Endothelial cell (in vitro differentiated cells): ENCODE measurements around the gene BTBD1. TPM values are rescaled to one million over a fixed set of nuclear protein-coding genes. Genes with fewer than 3 reads are reported as not detected.

Source experiments
- DNase-seq: peaks from one replicate; pipeline ENCODE4 v3.0.0; 2021; ENCODE audit warnings: low spot score
- H3K27ac Mint-ChIP-seq: one replicate; pipeline ENCODE4 v1.8.0; 2021; ENCODE audit warnings: mixed read lengths, inconsistent platforms; ENCODE audit not compliant: unreplicated experiment
- H3K27me3 Mint-ChIP-seq: one replicate; pipeline ENCODE4 v1.8.0; 2021; ENCODE audit warnings: mild to moderate bottlenecking, moderate library complexity, mixed read lengths, inconsistent platforms; ENCODE audit not compliant: unreplicated experiment
- H3K36me3 Mint-ChIP-seq: one replicate; pipeline ENCODE4 v1.8.0; 2021; ENCODE audit warnings: mild to moderate bottlenecking, low read depth, mixed read lengths, inconsistent platforms; ENCODE audit not compliant: unreplicated experiment
- H3K4me1 Mint-ChIP-seq: one replicate; pipeline ENCODE4 v1.8.0; 2021; ENCODE audit warnings: mild to moderate bottlenecking, mixed read lengths, inconsistent platforms; ENCODE audit not compliant: unreplicated experiment
- H3K4me3 Mint-ChIP-seq: one replicate; pipeline ENCODE4 v1.8.0; 2021; ENCODE audit warnings: mild to moderate bottlenecking, mixed read lengths, inconsistent platforms; ENCODE audit not compliant: unreplicated experiment
- H3K9me3 Mint-ChIP-seq: one replicate; pipeline ENCODE4 v1.8.0; 2021; ENCODE audit warnings: mixed read lengths, inconsistent platforms; ENCODE audit not compliant: unreplicated experiment
- long read RNA-seq: library from polyadenylated mRNA; unstranded; transcript quantifications from one replicate; pipeline ENCODE4 v2.0.0, GENCODE V29; 2020; ENCODE audit not compliant: unreplicated experiment
- total RNA-seq: library from RNA; stranded (reverse); fragmentation: NEBNext Ultra II Directional; extraction: Animal tissue kit (Norgen Biotek cat#: 25700); gene quantifications from one replicate; pipeline ENCODE4 v1.2.1, GENCODE V29; 2021; ENCODE audit not compliant: unreplicated experiment
- TF ChIP-seq, protein P1 (sequence below): fragments of 200-600 bp; sonication (generic); IDR thresholded peaks from one replicate; pipeline ENCODE4 v1.5.0; 2021; ENCODE audit warnings: antibody characterized with exemption; ENCODE audit not compliant: unreplicated experiment

BTBD1 gene
- 47.2 TPM for total RNA-seq
- long read RNA-seq, transcript BTBD1-201 (8 exons, 3,297 nt): major isoform, 16 of 18 reads
- long read RNA-seq, partial matches to known transcripts: 1 of 18 reads
- long read RNA-seq, other reads (novel, unspliced or antisense): 1 of 18 reads

GRCh38 chr15:83066734-83067637 is at the start of gene BTBD1:
Gene BTBD1 (minus strand): TSS chr15:83067252. CDS start chr15:83067151, 101 bp downstream.
- Mint-ChIP-seq H3K27ac (peak within 1 kb of the TSS; percentile 74), H3K4me3 (peak within 1 kb of the TSS; percentile 83), H3K27me3 (no peaks in the 10 kb centered on the region), H3K36me3 (no peaks in the 10 kb centered on the region), H3K4me1 (no peaks in the 10 kb centered on the region), H3K9me3 (no peaks in the 10 kb centered on the region)
- DNase-seq: peak; percentile 86
- TF ChIP-seq, protein P1, sequence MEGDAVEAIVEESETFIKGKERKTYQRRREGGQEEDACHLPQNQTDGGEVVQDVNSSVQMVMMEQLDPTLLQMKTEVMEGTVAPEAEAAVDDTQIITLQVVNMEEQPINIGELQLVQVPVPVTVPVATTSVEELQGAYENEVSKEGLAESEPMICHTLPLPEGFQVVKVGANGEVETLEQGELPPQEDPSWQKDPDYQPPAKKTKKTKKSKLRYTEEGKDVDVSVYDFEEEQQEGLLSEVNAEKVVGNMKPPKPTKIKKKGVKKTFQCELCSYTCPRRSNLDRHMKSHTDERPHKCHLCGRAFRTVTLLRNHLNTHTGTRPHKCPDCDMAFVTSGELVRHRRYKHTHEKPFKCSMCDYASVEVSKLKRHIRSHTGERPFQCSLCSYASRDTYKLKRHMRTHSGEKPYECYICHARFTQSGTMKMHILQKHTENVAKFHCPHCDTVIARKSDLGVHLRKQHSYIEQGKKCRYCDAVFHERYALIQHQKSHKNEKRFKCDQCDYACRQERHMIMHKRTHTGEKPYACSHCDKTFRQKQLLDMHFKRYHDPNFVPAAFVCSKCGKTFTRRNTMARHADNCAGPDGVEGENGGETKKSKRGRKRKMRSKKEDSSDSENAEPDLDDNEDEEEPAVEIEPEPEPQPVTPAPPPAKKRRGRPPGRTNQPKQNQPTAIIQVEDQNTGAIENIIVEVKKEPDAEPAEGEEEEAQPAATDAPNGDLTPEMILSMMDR: peak; percentile 18

GRCh38 chr15:83115831-83116565 is 48.9 kb upstream of the BTBD1 start:
- Mint-ChIP-seq H3K4me3 (no peak overlapping the region), H3K27me3 (peaks cover 9% of the 10 kb centered on the region), H3K36me3 (peaks cover 23% of the 10 kb centered on the region), H3K9me3 (no peaks in the 10 kb centered on the region), H3K4me1 (peaks cover 27% of the 10 kb centered on the region), H3K27ac (no peak overlapping the region)
- no peak for DNase-seq
- TF ChIP-seq, protein P1: no peak

DNA sequence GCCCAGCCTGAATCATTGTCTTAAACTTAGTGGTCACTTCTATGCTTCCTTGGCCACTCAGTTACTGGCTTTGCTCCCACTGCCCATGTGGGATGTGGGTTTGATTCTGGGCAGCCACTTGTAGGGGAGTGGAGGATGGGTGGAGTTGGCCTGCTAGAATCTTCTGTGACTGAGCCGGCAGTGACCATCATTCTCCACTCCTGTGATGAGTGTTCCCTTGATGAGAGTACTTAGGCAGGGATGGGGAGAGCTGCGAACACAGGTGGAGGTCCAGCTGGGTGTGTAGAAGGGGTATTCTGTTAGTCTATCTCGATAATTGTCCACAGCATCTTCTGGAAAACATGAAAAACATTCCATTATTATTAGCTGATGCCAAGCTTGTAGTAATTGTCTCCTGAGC is 48.4 kb upstream of the BTBD1 start:
- Mint-ChIP-seq H3K9me3 (no peaks in the 10 kb centered on the region), H3K27ac (no peak overlapping the region), H3K4me1 (peaks cover 30% of the 10 kb centered on the region), H3K4me3 (no peak overlapping the region), H3K27me3 (peaks cover 11% of the 10 kb centered on the region), H3K36me3 (peaks cover 24% of the 10 kb centered on the region)
- no peak for DNase-seq
- TF ChIP-seq, protein P1: no peak

GRCh38 chr15:83114856-83115255 is 47.8 kb upstream of the BTBD1 start:
- Mint-ChIP-seq H3K27me3 (peaks cover 16% of the 10 kb centered on the region), H3K4me1 (peaks cover 34% of the 10 kb centered on the region), H3K9me3 (no peaks in the 10 kb centered on the region), H3K27ac (peak overlapping the region; percentile 62), H3K4me3 (peak overlapping the region; percentile 14), H3K36me3 (peaks cover 27% of the 10 kb centered on the region)
- no peak for DNase-seq
- TF ChIP-seq, protein P1: no peak
